GM21576 (cell line): Measurements from ENCODE around the gene IL1RAPL2.
"Not testable (repeated sequence)": the region's sequence is repeated elsewhere in the genome, so short reads cannot be mapped to it uniquely, and the experiment has no call there.

ENCODE experiments used
- ATAC-seq: cut with Tn5 transposase; IDR thresholded peaks from one replicate; pipeline ENCODE4 v1.9.1; 2021; ENCODE audit warnings: mild to moderate bottlenecking, moderate library complexity; ENCODE audit not compliant: unreplicated experiment

IL1RAPL2 gene

GRCh38 chrX:104565791-104566680, at the start of gene IL1RAPL2:
IL1RAPL2 (plus strand) TSS chrX:104566199.
- ATAC-seq = no peak

- no peak for ATAC-seq
These were observed 43.6 kb upstream of the IL1RAPL2 start for GRCh38 chrX:104522386-104522785.

GRCh38 chrX:104523858-104524257, 42.1 kb upstream of the IL1RAPL2 start:
- ATAC-seq = no peak

GRCh38 chrX:104539081-104539480, 26.9 kb upstream of the IL1RAPL2 start:
- ATAC-seq = no peak

GRCh38 chrX:104542447-104542846, 23.6 kb upstream of the IL1RAPL2 start:
- ATAC-seq = not testable (repeated sequence)

GRCh38 chrX:104564335-104564734, 1.7 kb upstream of the IL1RAPL2 start:
- no peak for ATAC-seq

GRCh38 chrX:104564921-104565703, 887 bp upstream of the IL1RAPL2 start:
- no peak for ATAC-seq

GRCh38 chrX:104566681-104567501, 892 bp downstream of the IL1RAPL2 start:
- no peak for ATAC-seq

- ATAC-seq = no peak
These were observed 1.5 kb downstream of the IL1RAPL2 start for GRCh38 chrX:104567506-104567905.

- no peak for ATAC-seq
These were observed 2.4 kb downstream of the IL1RAPL2 start for GRCh38 chrX:104568304-104568915.

GRCh38 chrX:104618106-104618895, 52.3 kb downstream of the IL1RAPL2 start:
- ATAC-seq = no peak

- no peak for ATAC-seq
These were observed 55.8 kb downstream of the IL1RAPL2 start for GRCh38 chrX:104621781-104622180.

GRCh38 chrX:104641176-104641575, 75.2 kb downstream of the IL1RAPL2 start:
- ATAC-seq = no peak

GRCh38 chrX:104647084-104647483, 81.1 kb downstream of the IL1RAPL2 start:
- no peak for ATAC-seq

- no peak for ATAC-seq
These were observed 93.2 kb downstream of the IL1RAPL2 start for GRCh38 chrX:104659005-104659744.

GRCh38 chrX:104660092-104660491, 94.1 kb downstream of the IL1RAPL2 start:
- no peak for ATAC-seq

GRCh38 chrX:104662694-104663093, 96.7 kb downstream of the IL1RAPL2 start:
- no peak for ATAC-seq

- no peak for ATAC-seq
These were observed 99.7 kb downstream of the IL1RAPL2 start for GRCh38 chrX:104665691-104666090.

- ATAC-seq = no peak
These were observed 102.6 kb downstream of the IL1RAPL2 start for GRCh38 chrX:104668550-104668949.
